HepG2 (cell line): Measurements from ENCODE around the gene IQCH. TPM values are rescaled to one million over a fixed set of nuclear protein-coding genes. Genes with fewer than 3 reads are reported as not detected.

ENCODE experiments used
- CAMTA2 ChIP-seq: sonication (generic); formaldehyde crosslinking; IDR thresholded peaks from 2 replicates; pipeline ENCODE4 v1.4.0; 2020; ENCODE audit warnings: mild to moderate bottlenecking, missing genetic modification reagents, borderline replicate concordance
- CBX1 ChIP-seq: IDR thresholded peaks from one replicate; pipeline ENCODE4 v1.6.1; 2016; ENCODE audit warnings: antibody characterized with exemption, low read depth
- CHCHD3 ChIP-seq: sonication (generic); formaldehyde crosslinking; IDR thresholded peaks from 2 replicates; pipeline ENCODE4 v1.8.0; 2022; ENCODE audit warnings: mild to moderate bottlenecking, missing genetic modification reagents, moderate library complexity
- DNMT1 ChIP-seq: sonication (generic); formaldehyde crosslinking; IDR thresholded peaks from 2 replicates; pipeline ENCODE4 v1.5.1; 2020; ENCODE audit warnings: mild to moderate bottlenecking, missing genetic modification reagents
- DZIP1 ChIP-seq: sonication (generic); formaldehyde crosslinking; IDR thresholded peaks from 2 replicates; pipeline ENCODE4 v1.5.0; 2020; ENCODE audit warnings: mild to moderate bottlenecking, missing genetic modification reagents
- FOSL1 ChIP-seq: sonication (generic); formaldehyde crosslinking; IDR thresholded peaks from 2 replicates; pipeline ENCODE4 v1.9.0; 2021; ENCODE audit warnings: missing genetic modification reagents, borderline replicate concordance
- FOXM1 ChIP-seq: sonication (generic); formaldehyde crosslinking; IDR thresholded peaks from 2 replicates; pipeline ENCODE4 v1.5.0; 2020; ENCODE audit warnings: missing genetic modification reagents
- KLF11 ChIP-seq: IDR thresholded peaks from 2 replicates; pipeline ENCODE4 v1.6.1; 2016; ENCODE audit warnings: missing compliant biosample characterization
- MLX ChIP-seq: IDR thresholded peaks from 2 replicates; pipeline ENCODE4 v1.6.1; 2016
- NCOA1 ChIP-seq: sonication (generic); formaldehyde crosslinking; IDR thresholded peaks from 2 replicates; pipeline ENCODE4 v1.9.0; 2021; ENCODE audit warnings: missing genetic modification reagents
- SMARCE1 ChIP-seq: fragments of 450-650 bp; IDR thresholded peaks from 2 replicates; pipeline ENCODE4 v1.6.1; 2017; ENCODE audit warnings: borderline replicate concordance
- SNRNP70 ChIP-seq: fragments of 200-400 bp; formaldehyde crosslinking; IDR thresholded peaks from 2 replicates; pipeline ENCODE4 v1.6.1; 2017; ENCODE audit warnings: mild to moderate bottlenecking, low read depth, low read length, moderate library complexity
- SRSF1 ChIP-seq: fragments of 200-400 bp; formaldehyde crosslinking; optimal IDR thresholded peaks from 2 replicates; pipeline ENCODE3; 2017; ENCODE audit warnings: mild to moderate bottlenecking, low read depth, low read length, moderate library complexity
- TARDBP ChIP-seq: sonication (generic); formaldehyde crosslinking; IDR thresholded peaks from 2 replicates; pipeline ENCODE4 v1.8.0; 2022; ENCODE audit warnings: mild to moderate bottlenecking, missing genetic modification reagents
- ZFP1 ChIP-seq: IDR thresholded peaks from 2 replicates; pipeline ENCODE4 v1.6.1; 2016
- ZFP36 ChIP-seq: fragments of 150-350 bp; IDR thresholded peaks from 2 replicates; pipeline ENCODE4 v1.6.1; 2018; ENCODE audit warnings: borderline replicate concordance, low read length, low read depth; ENCODE audit not compliant: partially characterized antibody
- ZNF205 ChIP-seq: IDR thresholded peaks from 2 replicates; pipeline ENCODE4 v1.6.1; 2018; ENCODE audit warnings: missing biosample characterization, missing genetic modification reagents
- ZNF383 ChIP-seq: sonication (generic); formaldehyde crosslinking; IDR thresholded peaks from 2 replicates; pipeline ENCODE4 v1.4.0; 2020; ENCODE audit warnings: missing genetic modification reagents, mild to moderate bottlenecking, borderline replicate concordance
- ZNF547 ChIP-seq: sonication (generic); formaldehyde crosslinking; IDR thresholded peaks from 2 replicates; pipeline ENCODE4 v1.5.1; 2020; ENCODE audit warnings: mild to moderate bottlenecking, missing genetic modification reagents
- ZNF614 ChIP-seq: IDR thresholded peaks from 2 replicates; pipeline ENCODE4 v1.6.1; 2018; ENCODE audit warnings: missing biosample characterization, missing genetic modification reagents, inconsistent platforms, borderline replicate concordance
- ZNF619 ChIP-seq: sonication (generic); formaldehyde crosslinking; IDR thresholded peaks from 2 replicates; pipeline ENCODE4 v1.4.0; 2020; ENCODE audit warnings: mild to moderate bottlenecking, missing genetic modification reagents
- ZNF709 ChIP-seq: sonication (generic); formaldehyde crosslinking; IDR thresholded peaks from 2 replicates; pipeline ENCODE4 v1.5.0; 2020; ENCODE audit warnings: mild to moderate bottlenecking, missing genetic modification reagents
- polyA plus RNA-seq, 8 experiments: library from polyadenylated mRNA; depleted of rRNA in 3 of 8; stranded (reverse) in 7 of 8; unstranded in 1 of 8; fragments of >200 nt; fragmentation: Illumina TruSeq in 4 of 8; extraction: Trizol in 4 of 8; gene quantifications; 2 replicates each; pipeline versions ENCODE4 v1.2.1 to v1.2.3, GENCODE V29; 2011 to 2016; ENCODE audit warnings: low read depth in 4 of 8, missing spikeins in 1 of 8, mixed read lengths in 1 of 8; ENCODE audit not compliant: insufficient read depth in 1 of 8
- total RNA-seq, 5 experiments: library from RNA; depleted of rRNA; stranded (reverse); fragments of >200 nt; fragmentation: Illumina TruSeq; extraction: Trizol; gene quantifications; 2 replicates each; pipeline ENCODE4 v1.2.3, GENCODE V29; 2016; ENCODE audit warnings: low read depth in 1 of 5
- TF ChIP-seq, protein P1 (sequence below): sonication (generic); formaldehyde crosslinking; conservative IDR thresholded peaks from 2 replicates; pipeline ENCODE4 v1.4.0; 2020; ENCODE audit warnings: missing genetic modification reagents
- TF ChIP-seq, protein P2 (sequence below): sonication (generic); formaldehyde crosslinking; IDR thresholded peaks from 2 replicates; pipeline ENCODE4 v1.5.0; 2020; ENCODE audit warnings: mild to moderate bottlenecking, missing genetic modification reagents, borderline replicate concordance

IQCH gene
- total and polyA plus RNA-seq, 2 of the 13 experiments (the other 11 are each of a cell fraction or from before 2014, with no cell fraction given), result 0.16 to 0.55 TPM

- TF ChIP-seq SNRNP70 (no peak), FOXM1 (CRISPR knock-in tag) (no peak), ZNF709 (CRISPR knock-in tag) (no peak), ZFP1 (no peak), CHCHD3 (CRISPR knock-in tag) (peak; percentile 54; the same call in 1 of the 2 replicates), KLF11 (CRISPR knock-in tag) (0 out of 2 replicates have a peak, but pooled peaks have one; percentile 33), FOSL1 (no peak), ZNF619 (CRISPR knock-in tag) (peak; percentile 81; the same call in 1 of the 2 replicates), SRSF1 (peak; percentile 61), SMARCE1 (no peak), ZFP36 (no peak), CBX1 (no peak), ZNF547 (CRISPR knock-in tag) (peak; percentile 67; the same call in 1 of the 2 replicates), TARDBP (CRISPR knock-in tag) (peak; percentile 91; the same call in 1 of the 2 replicates), CAMTA2 (CRISPR knock-in tag) (no peak; the same call in none of the 2 replicates), ZNF614 (CRISPR knock-in tag) (no peak), NCOA1 (no peak), DNMT1 (no peak), DZIP1 (CRISPR knock-in tag) (0 out of 2 replicates have a peak, but pooled peaks have one; percentile 81), ZNF205 (CRISPR knock-in tag) (peak; percentile 21; the same call in 1 of the 2 replicates), ZNF383 (no peak), MLX (CRISPR knock-in tag) (no peak)
- TF ChIP-seq, protein P1, sequence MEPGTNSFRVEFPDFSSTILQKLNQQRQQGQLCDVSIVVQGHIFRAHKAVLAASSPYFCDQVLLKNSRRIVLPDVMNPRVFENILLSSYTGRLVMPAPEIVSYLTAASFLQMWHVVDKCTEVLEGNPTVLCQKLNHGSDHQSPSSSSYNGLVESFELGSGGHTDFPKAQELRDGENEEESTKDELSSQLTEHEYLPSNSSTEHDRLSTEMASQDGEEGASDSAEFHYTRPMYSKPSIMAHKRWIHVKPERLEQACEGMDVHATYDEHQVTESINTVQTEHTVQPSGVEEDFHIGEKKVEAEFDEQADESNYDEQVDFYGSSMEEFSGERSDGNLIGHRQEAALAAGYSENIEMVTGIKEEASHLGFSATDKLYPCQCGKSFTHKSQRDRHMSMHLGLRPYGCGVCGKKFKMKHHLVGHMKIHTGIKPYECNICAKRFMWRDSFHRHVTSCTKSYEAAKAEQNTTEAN (CRISPR knock-in tag), result no peak
- TF ChIP-seq, protein P2, sequence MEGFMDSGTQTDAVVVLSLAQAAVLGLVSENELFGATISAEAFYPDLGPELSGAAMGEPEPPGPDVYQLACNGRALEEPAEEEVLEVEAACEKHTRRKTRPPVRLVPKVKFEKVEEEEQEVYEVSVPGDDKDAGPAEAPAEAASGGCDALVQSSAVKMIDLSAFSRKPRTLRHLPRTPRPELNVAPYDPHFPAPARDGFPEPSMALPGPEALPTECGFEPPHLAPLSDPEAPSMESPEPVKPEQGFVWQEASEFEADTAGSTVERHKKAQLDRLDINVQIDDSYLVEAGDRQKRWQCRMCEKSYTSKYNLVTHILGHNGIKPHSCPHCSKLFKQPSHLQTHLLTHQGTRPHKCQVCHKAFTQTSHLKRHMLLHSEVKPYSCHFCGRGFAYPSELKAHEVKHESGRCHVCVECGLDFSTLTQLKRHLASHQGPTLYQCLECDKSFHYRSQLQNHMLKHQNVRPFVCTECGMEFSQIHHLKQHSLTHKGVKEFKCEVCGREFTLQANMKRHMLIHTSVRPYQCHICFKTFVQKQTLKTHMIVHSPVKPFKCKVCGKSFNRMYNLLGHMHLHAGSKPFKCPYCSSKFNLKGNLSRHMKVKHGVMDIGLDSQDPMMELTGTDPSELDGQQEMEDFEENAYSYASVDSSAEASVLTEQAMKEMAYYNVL (CRISPR knock-in tag), result peak; percentile 63; the same call in 1 of the 2 replicates
Measured at GRCh38 chr15:67254238-67255175, at the start of gene IQCH, which contains the start of gene AAGAB (continued).
